Mammary epithelial cell (primary cell): ENCODE measurements around the gene TCN2.

Source experiments
- EZH2 ChIP-seq: IDR thresholded peaks from 2 replicates; pipeline ENCODE4 v1.6.1; 2012; ENCODE audit warnings: low read length, inconsistent platforms, borderline replicate concordance
- TF ChIP-seq, protein P1 (sequence below), 2 donors: IDR thresholded peaks in 1 of 2; conservative IDR thresholded peaks in 1 of 2; 2 replicates each; pipeline ENCODE4 v1.5.1; 2011 to 2012; ENCODE audit warnings: inconsistent platforms in 2 of 2, low read length in 2 of 2, mild to moderate bottlenecking in 2 of 2, control low read depth in 1 of 2, low read depth in 1 of 2; ENCODE audit not compliant: insufficient read depth in 1 of 2; ENCODE audit errors: extremely low read depth in 1 of 2

GRCh38 chr22:30665266-30665665 is 58.3 kb downstream of the TCN2 start:
- TF ChIP-seq, protein P1, sequence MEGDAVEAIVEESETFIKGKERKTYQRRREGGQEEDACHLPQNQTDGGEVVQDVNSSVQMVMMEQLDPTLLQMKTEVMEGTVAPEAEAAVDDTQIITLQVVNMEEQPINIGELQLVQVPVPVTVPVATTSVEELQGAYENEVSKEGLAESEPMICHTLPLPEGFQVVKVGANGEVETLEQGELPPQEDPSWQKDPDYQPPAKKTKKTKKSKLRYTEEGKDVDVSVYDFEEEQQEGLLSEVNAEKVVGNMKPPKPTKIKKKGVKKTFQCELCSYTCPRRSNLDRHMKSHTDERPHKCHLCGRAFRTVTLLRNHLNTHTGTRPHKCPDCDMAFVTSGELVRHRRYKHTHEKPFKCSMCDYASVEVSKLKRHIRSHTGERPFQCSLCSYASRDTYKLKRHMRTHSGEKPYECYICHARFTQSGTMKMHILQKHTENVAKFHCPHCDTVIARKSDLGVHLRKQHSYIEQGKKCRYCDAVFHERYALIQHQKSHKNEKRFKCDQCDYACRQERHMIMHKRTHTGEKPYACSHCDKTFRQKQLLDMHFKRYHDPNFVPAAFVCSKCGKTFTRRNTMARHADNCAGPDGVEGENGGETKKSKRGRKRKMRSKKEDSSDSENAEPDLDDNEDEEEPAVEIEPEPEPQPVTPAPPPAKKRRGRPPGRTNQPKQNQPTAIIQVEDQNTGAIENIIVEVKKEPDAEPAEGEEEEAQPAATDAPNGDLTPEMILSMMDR (conservative IDR thresholded peaks at IDR 0.05 in 1 of 2, IDR thresholded peaks at IDR 0.05 in 1 of 2; ENCODE audit: extremely low read depth in 1 of 2, insufficient read depth in 1 of 2, low read depth in 1 of 2, low read length in 2 of 2): no peak
- no peak for TF ChIP-seq EZH2
